VCaP (cell line): ENCODE measurements around the gene TAF11L2.
"Not testable (repeated sequence)": the region's sequence is repeated elsewhere in the genome, so short reads cannot be mapped to it uniquely, and the experiment has no call there.

ENCODE experiments used
- H3K27ac ChIP-seq: fragments of 450-650 bp; 2 replicates; pipeline ENCODE4 v1.5.1; 2017
- CTCF ChIP-seq: fragments of 450-650 bp; conservative IDR thresholded peaks from 2 replicates; pipeline ENCODE4 v1.5.1; 2017; ENCODE audit warnings: mild to moderate bottlenecking, moderate library complexity

TAF11L2 gene

GRCh38 chr5:17477573-17478265 lies 20.3 kb upstream of the TAF11L2 start:
- no peak overlapping the region for H3K27ac ChIP-seq
- no peak for TF ChIP-seq CTCF

- no peak overlapping the region for H3K27ac ChIP-seq
- TF ChIP-seq CTCF: no peak
Observed at GRCh38 chr5:17481378-17481777, 16.7 kb upstream of the TAF11L2 start.

- TF ChIP-seq CTCF: no peak
- no peak overlapping the region for H3K27ac ChIP-seq
Observed at GRCh38 chr5:17482790-17483189, 15.2 kb upstream of the TAF11L2 start.

- H3K27ac ChIP-seq: not testable (repeated sequence)
Observed at GRCh38 chr5:17486464-17487173, 11.4 kb upstream of the TAF11L2 start.

GRCh38 chr5:17487174-17487512 lies 10.9 kb upstream of the TAF11L2 start:
- no peak for TF ChIP-seq CTCF
- no peak overlapping the region for H3K27ac ChIP-seq

GRCh38 chr5:17491257-17491656 lies 6.8 kb upstream of the TAF11L2 start:
- not testable (repeated sequence) for H3K27ac ChIP-seq

GRCh38 chr5:17492770-17493169 lies 5.3 kb upstream of the TAF11L2 start:
- H3K27ac ChIP-seq: no peak overlapping the region
- no peak for TF ChIP-seq CTCF

GRCh38 chr5:17497446-17497845 lies 585 bp upstream of the TAF11L2 start:
- no peak overlapping the region for H3K27ac ChIP-seq
- no peak for TF ChIP-seq CTCF
